ENCODE results near the gene PLEKHO2. TPM values are rescaled to one million over a fixed set of nuclear protein-coding genes. Genes with fewer than 3 reads are reported as not detected.
A peak's percentile ranks its signal among the peaks of the same experiment; 100 is the strongest.

The PLEKHO2 gene
- total RNA-seq, 4 donors from 2014 or later: 4.7 to 18.2 (median 7.4) TPM

GRCh38 chr15:64861960-64862359 lies 20.2 kb downstream of the PLEKHO2 start:
- H3K4me1 ChIP-seq: peaks cover 0 to 26% (median 6%) of the 10 kb centered on the region in 4 donors
- DNase-seq: no peak
- H3K4me3 ChIP-seq: no peak overlapping the region
- no peaks in the 10 kb centered on the region for H3K27me3 ChIP-seq
- no peaks in the 10 kb centered on the region for H3K9me3 ChIP-seq
- H3K36me3 ChIP-seq: peaks cover 0 to 30% (median 0%) of the 10 kb centered on the region in 3 donors
- H3K27ac ChIP-seq: no peak overlapping the region
- TF ChIP-seq CTCF (IDR thresholded peaks at IDR 0.05) (no peak), POLR2A (IDR thresholded peaks at IDR 0.05) (no peak)

GRCh38 chr15:64862408-64862807 lies 20.7 kb downstream of the PLEKHO2 start:
- no peak overlapping the region for H3K4me3 ChIP-seq
- H3K9me3 ChIP-seq: no peaks in the 10 kb centered on the region
- H3K27me3 ChIP-seq: no peaks in the 10 kb centered on the region
- H3K36me3 ChIP-seq: peaks cover 0 to 30% (median 0%) of the 10 kb centered on the region in 3 donors
- DNase-seq: no peak
- H3K4me1 ChIP-seq: peaks cover 0 to 26% (median 2%) of the 10 kb centered on the region in 4 donors
- no peak overlapping the region for H3K27ac ChIP-seq
- TF ChIP-seq CTCF (IDR thresholded peaks at IDR 0.05) (no peak), POLR2A (IDR thresholded peaks at IDR 0.05) (no peak)

- peaks cover 0 to 16% (median 0%) of the 10 kb centered on the region in 4 donors for H3K4me1 ChIP-seq
- no peaks in the 10 kb centered on the region for H3K9me3 ChIP-seq
- no peak for DNase-seq
- H3K4me3 ChIP-seq: no peak overlapping the region
- no peaks in the 10 kb centered on the region for H3K27me3 ChIP-seq
- no peak for TF ChIP-seq POLR2A (IDR thresholded peaks at IDR 0.05)
- no peak for TF ChIP-seq CTCF (IDR thresholded peaks at IDR 0.05)
- H3K27ac ChIP-seq: peak overlapping the region in 3 of 4 donors; percentile 2 to 53 (median 36)
- H3K36me3 ChIP-seq: peaks cover 0 to 30% (median 0%) of the 10 kb centered on the region in 3 donors
These were observed 22.4 kb downstream of the PLEKHO2 start for GRCh38 chr15:64864068-64864467.

- H3K27ac ChIP-seq: peak overlapping the region; percentile 22 to 53 (median 42)
- H3K4me3 ChIP-seq: no peak overlapping the region
- H3K4me1 ChIP-seq: peaks cover 0 to 16% (median 0%) of the 10 kb centered on the region in 4 donors
- peaks cover 0 to 25% (median 0%) of the 10 kb centered on the region in 3 donors for H3K36me3 ChIP-seq
- no peaks in the 10 kb centered on the region for H3K27me3 ChIP-seq
- no peaks in the 10 kb centered on the region for H3K9me3 ChIP-seq
- DNase-seq: no peak
- TF ChIP-seq CTCF (IDR thresholded peaks at IDR 0.05) (no peak), POLR2A (IDR thresholded peaks at IDR 0.05) (no peak)
These were observed 23.6 kb downstream of the PLEKHO2 start for GRCh38 chr15:64865126-64865997.

GRCh38 chr15:64865998-64866520 lies 24.3 kb downstream of the PLEKHO2 start:
- TF ChIP-seq CTCF (IDR thresholded peaks at IDR 0.05) (no peak), POLR2A (IDR thresholded peaks at IDR 0.05) (no peak)
- H3K27ac ChIP-seq: peak overlapping the region; percentile 22 to 53 (median 42)
- peaks cover 0 to 16% (median 0%) of the 10 kb centered on the region in 4 donors for H3K4me1 ChIP-seq
- no peaks in the 10 kb centered on the region for H3K9me3 ChIP-seq
- no peak overlapping the region for H3K4me3 ChIP-seq
- peaks cover 0 to 21% (median 0%) of the 10 kb centered on the region in 3 donors for H3K36me3 ChIP-seq
- DNase-seq: no peak
- H3K27me3 ChIP-seq: no peaks in the 10 kb centered on the region

All from Peyer's patch (tissue), 4 donors.